H9 (cell line): ENCODE results near the gene HPCAL1. TPM values are rescaled to one million over a fixed set of nuclear protein-coding genes. Genes with fewer than 3 reads are reported as not detected.

Source experiments
- DNase-seq: peaks from one replicate; pipeline ENCODE4 v3.0.0-alpha.2; 2017
- H2AFZ ChIP-seq: one replicate; pipeline ENCODE4 v1.6.1; 2013; ENCODE audit warnings: mild to moderate bottlenecking, low read length, control low read depth, moderate library complexity
- H2AK5ac ChIP-seq: 2 replicates; pipeline ENCODE4 v1.6.1; 2013; ENCODE audit warnings: low read length, control low read depth, mixed read lengths; ENCODE audit not compliant: insufficient read length
- H2BK120ac ChIP-seq: one replicate; pipeline ENCODE4 v1.6.1; 2013; ENCODE audit warnings: low read depth, mild to moderate bottlenecking, low read length, control low read depth, inconsistent platforms; ENCODE audit not compliant: poor library complexity, severe bottlenecking
- H2BK12ac ChIP-seq: 2 replicates; pipeline ENCODE4 v1.6.1; 2013; ENCODE audit warnings: low read length, control low read depth, mixed read lengths, low read depth; ENCODE audit not compliant: insufficient read length
- H2BK15ac ChIP-seq: 2 replicates; pipeline ENCODE4 v1.6.1; 2013; ENCODE audit warnings: low read depth, low read length, control low read depth
- H2BK20ac ChIP-seq: one replicate; pipeline ENCODE4 v1.6.1; 2013; ENCODE audit warnings: low read depth, mild to moderate bottlenecking, low read length, control low read depth, inconsistent platforms; ENCODE audit not compliant: poor library complexity, severe bottlenecking
- H2BK5ac ChIP-seq: 2 replicates; pipeline ENCODE4 v1.6.1; 2013; ENCODE audit warnings: low read length, control low read depth, mixed read lengths; ENCODE audit not compliant: insufficient read length
- H3K14ac ChIP-seq: 2 replicates; pipeline ENCODE4 v1.6.1; 2013; ENCODE audit warnings: low read length, control low read depth; ENCODE audit not compliant: insufficient read depth
- H3K18ac ChIP-seq: 2 replicates; pipeline ENCODE4 v1.6.1; 2013; ENCODE audit warnings: low read depth, mild to moderate bottlenecking, mixed read lengths, low read length, control low read depth; ENCODE audit not compliant: insufficient read length
- H3K23ac ChIP-seq: 2 replicates; pipeline ENCODE4 v1.6.1; 2013; ENCODE audit warnings: low read length, control low read depth, mixed read lengths, low read depth; ENCODE audit not compliant: insufficient read length
- H3K23me2 ChIP-seq: 2 replicates; pipeline ENCODE4 v1.6.1; 2013; ENCODE audit warnings: low read depth, mild to moderate bottlenecking, mixed read lengths, low read length, control low read depth; ENCODE audit not compliant: insufficient read length, poor library complexity, severe bottlenecking
- H3K27ac ChIP-seq: 2 replicates; pipeline ENCODE4 v1.5.1; 2013; ENCODE audit warnings: low read length, control low read depth, mixed read lengths, low read depth; ENCODE audit not compliant: insufficient read length
- H3K27me3 ChIP-seq: 2 replicates; pipeline ENCODE4 v1.6.1; 2013; ENCODE audit warnings: low read length, control low read depth, inconsistent platforms; ENCODE audit not compliant: insufficient read depth
- H3K4ac ChIP-seq: 2 replicates; pipeline ENCODE4 v1.6.1; 2013; ENCODE audit warnings: low read depth, mild to moderate bottlenecking, control low read depth, inconsistent platforms, low read length, moderate library complexity
- H3K4me1 ChIP-seq: 2 replicates; pipeline ENCODE4 v1.6.1; 2013; ENCODE audit warnings: low read length, control low read depth, inconsistent platforms; ENCODE audit not compliant: insufficient read depth
- H3K4me2 ChIP-seq: 2 replicates; pipeline ENCODE4 v1.6.1; 2013; ENCODE audit warnings: low read length, control low read depth, mixed read lengths; ENCODE audit not compliant: insufficient read length, insufficient read depth
- H3K56ac ChIP-seq: 2 replicates; pipeline ENCODE4 v1.6.1; 2013; ENCODE audit warnings: low read depth, mild to moderate bottlenecking, mixed read lengths, low read length, control low read depth; ENCODE audit not compliant: insufficient read length
- H3K79me1 ChIP-seq: 2 replicates; pipeline ENCODE4 v1.6.1; 2013; ENCODE audit warnings: low read depth, mild to moderate bottlenecking, moderate library complexity, low read length, control low read depth, inconsistent platforms; ENCODE audit not compliant: insufficient read depth, poor library complexity, severe bottlenecking
- H3K79me2 ChIP-seq: 2 replicates; pipeline ENCODE4 v1.6.1; 2013; ENCODE audit warnings: low read length, control low read depth, inconsistent platforms; ENCODE audit not compliant: insufficient read depth
- H3K9ac ChIP-seq: 2 replicates; pipeline ENCODE4 v1.6.1; 2013; ENCODE audit warnings: low read length, control low read depth, mixed read lengths; ENCODE audit not compliant: insufficient read length; ENCODE audit errors: extremely low read depth
- H3K9me3 ChIP-seq: one replicate; pipeline ENCODE4 v1.6.1; 2013; ENCODE audit warnings: low read depth, low read length, inconsistent platforms; ENCODE audit not compliant: control insufficient read depth
- H3T11ph ChIP-seq: one replicate; pipeline ENCODE4 v1.6.1; 2013; ENCODE audit warnings: mild to moderate bottlenecking, low read length, control low read depth, inconsistent platforms
- H4K20me1 ChIP-seq: one replicate; pipeline ENCODE4 v1.6.1; 2013; ENCODE audit not compliant: control insufficient read depth, insufficient read length, insufficient read depth
- H4K5ac ChIP-seq: 2 replicates; pipeline ENCODE4 v1.6.1; 2013; ENCODE audit warnings: low read depth, mild to moderate bottlenecking, mixed read lengths, low read length, control low read depth; ENCODE audit not compliant: insufficient read length
- H4K8ac ChIP-seq: replicated peaks from 2 replicates; pipeline ENCODE4 v1.6.1; 2013; ENCODE audit warnings: low read length, control low read depth, mixed read lengths, low read depth; ENCODE audit not compliant: insufficient read length
- H4K91ac ChIP-seq: 2 replicates; pipeline ENCODE4 v1.6.1; 2013; ENCODE audit warnings: low read depth, mild to moderate bottlenecking, moderate library complexity, mixed read lengths, low read length, control low read depth; ENCODE audit not compliant: insufficient read length
- H3K27ac Mint-ChIP-seq, 3 experiments: 2 replicates in 2 of 3; 3 replicates in 1 of 3; pipeline ENCODE4 v1.8.0; 2020 to 2021; ENCODE audit warnings: mixed read lengths in 3 of 3, mild to moderate bottlenecking in 1 of 3, moderate library complexity in 1 of 3
- H3K27me3 Mint-ChIP-seq: 2 replicates; pipeline ENCODE4 v1.8.0; 2021; ENCODE audit warnings: low read depth, mild to moderate bottlenecking, moderate library complexity, mixed read lengths
- H3K36me3 Mint-ChIP-seq, 3 experiments: 2 replicates in 2 of 3; 3 replicates in 1 of 3; pipeline ENCODE4 v1.8.0; 2020 to 2021; ENCODE audit warnings: low read depth in 3 of 3, mixed read lengths in 3 of 3; ENCODE audit not compliant: insufficient read depth in 1 of 3
- H3K4me1 Mint-ChIP-seq, 2 experiments: 2 replicates each; pipeline ENCODE4 v1.8.0; 2020; ENCODE audit warnings: mixed read lengths in 2 of 2
- H3K4me3 Mint-ChIP-seq, 2 experiments: 2 replicates in 1 of 2; 3 replicates in 1 of 2; pipeline ENCODE4 v1.8.0; 2020 to 2021; ENCODE audit warnings: mild to moderate bottlenecking in 2 of 2, mixed read lengths in 2 of 2, moderate library complexity in 1 of 2
- H3K9me3 Mint-ChIP-seq, 2 experiments: 2 replicates in 1 of 2; 3 replicates in 1 of 2; pipeline ENCODE4 v1.8.0; 2020; ENCODE audit warnings: mild to moderate bottlenecking in 2 of 2, mixed read lengths in 2 of 2, moderate library complexity in 1 of 2
- CTCF ChIP-seq: fragments of 200-600 bp; sonication (generic); conservative IDR thresholded peaks from 3 replicates; pipeline ENCODE4 v1.8.0; 2021; ENCODE audit warnings: antibody characterized with exemption, mild to moderate bottlenecking
- WGBS: extraction: QIAGEN DNeasy Blood & Tissue Kit; methylation state at CpG from one replicate; pipeline ENCODE4 v1.1.7; 2013; ENCODE audit warnings: missing lambda C conversion rate, low lambda C conversion rate, mixed read lengths; ENCODE audit not compliant: insufficient read length; ENCODE audit errors: extremely low coverage; 5-methylcytosine and 5-hydroxymethylcytosine counted together
- total RNA-seq: library from RNA; stranded (reverse); gene quantifications from 2 replicates; pipeline ENCODE4 v1.2.1, GENCODE V29; 2021

The HPCAL1 gene
- total RNA-seq, 1 experiment from 2014 or later, result 4.7 TPM

GRCh38 chr2:10257036-10257435, 45.7 kb upstream of the HPCAL1 start:
- peaks cover 3% of the 10 kb centered on the region for H3K27me3 Mint-ChIP-seq
- no peak overlapping the region for H2AFZ ChIP-seq
- no peaks in the 10 kb centered on the region for H3K9me3 ChIP-seq
- no peak overlapping the region for H3K4me2 ChIP-seq
- H4K91ac ChIP-seq, result no peak overlapping the region
- no peak overlapping the region for H2BK20ac ChIP-seq
- no peak overlapping the region for H2BK15ac ChIP-seq
- no CpG with 5 or more reads among the region's 9 CpGs for WGBS
- no peak overlapping the region for H3K27ac ChIP-seq
- H2BK12ac ChIP-seq, result no peak overlapping the region
- DNase-seq, result no peak
- H3K56ac ChIP-seq, result no peak overlapping the region
- H4K20me1 ChIP-seq, result no peaks in the 10 kb centered on the region
- H3K79me1 ChIP-seq, result no peaks in the 10 kb centered on the region
- peaks cover 5 to 12% of the 10 kb centered on the region in 2 experiments for H3K4me1 Mint-ChIP-seq
- H3T11ph ChIP-seq, result no peak overlapping the region
- no peaks in the 10 kb centered on the region for H3K36me3 Mint-ChIP-seq
- H3K9ac ChIP-seq, result no peak overlapping the region
- H2AK5ac ChIP-seq, result no peak overlapping the region
- no peak overlapping the region for H2BK5ac ChIP-seq
- H4K5ac ChIP-seq, result no peak overlapping the region
- no peak overlapping the region for H3K4ac ChIP-seq
- no peak overlapping the region for H3K18ac ChIP-seq
- no peak overlapping the region for H3K23ac ChIP-seq
- H2BK120ac ChIP-seq, result no peak overlapping the region
- TF ChIP-seq CTCF, result no peak
- H3K4me1 ChIP-seq, result no peaks in the 10 kb centered on the region
- H3K23me2 ChIP-seq, result no peaks in the 10 kb centered on the region
- no peaks in the 10 kb centered on the region for H3K9me3 Mint-ChIP-seq
- H3K27me3 ChIP-seq, result no peaks in the 10 kb centered on the region
- no peak overlapping the region for H3K4me3 Mint-ChIP-seq
- no peak overlapping the region for H4K8ac ChIP-seq
- no peaks in the 10 kb centered on the region for H3K79me2 ChIP-seq
- H3K27ac Mint-ChIP-seq, result peak overlapping the region in 1 of 3 experiments; percentile 83; a peak in 1 of 7 replicates
- no peak overlapping the region; the same call in 1 of the 2 replicates for H3K14ac ChIP-seq
